ENCODE data around the gene GPATCH1. TPM values are rescaled to one million over a fixed set of nuclear protein-coding genes. Genes with fewer than 3 reads are reported as not detected.
A peak's percentile ranks its signal among the peaks of the same experiment; 100 is the strongest.

The GPATCH1 gene
- total RNA-seq, 2 donors from 2014 or later = 4.7 to 8.5 TPM

- no peak overlapping the region for H3K4me3 ChIP-seq
- no peaks in the 10 kb centered on the region for H3K9me3 ChIP-seq
Measured at GRCh38 chr19:33174186-33174585, 93.2 kb downstream of the GPATCH1 start.

GRCh38 chr19:33175156-33175782, 94.3 kb downstream of the GPATCH1 start:
- Histone ChIP-seq H3K36me3 (no peaks in the 10 kb centered on the region), H3K27me3 (no peaks in the 10 kb centered on the region), H3K4me3 (no peak overlapping the region), H3K4me1 (peaks cover 0 to 22% of the 10 kb centered on the region in 2 donors), H3K9me3 (no peaks in the 10 kb centered on the region), H3K27ac (peak overlapping the region in 1 of 2 donors; percentile 94)
- TF ChIP-seq CTCF (IDR thresholded peaks at IDR 0.05) = no peak
- DNase-seq (ENCODE audit: low spot score) = no peak

More at GRCh38 chr19:33174186-33174585, 93.2 kb downstream of the GPATCH1 start:
- TF ChIP-seq CTCF (IDR thresholded peaks at IDR 0.05) = no peak
- peaks cover 0 to 22% of the 10 kb centered on the region in 2 donors for H3K4me1 ChIP-seq
- no peak overlapping the region for H3K27ac ChIP-seq
- DNase-seq (ENCODE audit: low spot score) = no peak
- H3K36me3 ChIP-seq = no peaks in the 10 kb centered on the region
- H3K27me3 ChIP-seq = no peaks in the 10 kb centered on the region

- peak; percentile 64 for DNase-seq (ENCODE audit: low spot score)
- H3K27me3 ChIP-seq = no peaks in the 10 kb centered on the region
- peak in 1 of 2 donors; percentile 16 for TF ChIP-seq CTCF (IDR thresholded peaks at IDR 0.05)
- peaks cover 0 to 22% of the 10 kb centered on the region in 2 donors for H3K4me1 ChIP-seq
- no peaks in the 10 kb centered on the region for H3K36me3 ChIP-seq
- peak overlapping the region; percentile 79 to 98 for H3K4me3 ChIP-seq
- peak overlapping the region; percentile 89 to 94 for H3K27ac ChIP-seq
- H3K9me3 ChIP-seq = no peaks in the 10 kb centered on the region
Measured at GRCh38 chr19:33175886-33176669, 95.1 kb downstream of the GPATCH1 start.

GRCh38 chr19:33176670-33177416, 95.9 kb downstream of the GPATCH1 start:
- Histone ChIP-seq H3K27ac (peak overlapping the region; percentile 89 to 94), H3K4me1 (peaks cover 0 to 22% of the 10 kb centered on the region in 2 donors), H3K36me3 (no peaks in the 10 kb centered on the region), H3K9me3 (no peaks in the 10 kb centered on the region), H3K4me3 (peak overlapping the region; percentile 79 to 98), H3K27me3 (no peaks in the 10 kb centered on the region)
- peak; percentile 99 for DNase-seq (ENCODE audit: low spot score)
- no peak for TF ChIP-seq CTCF (IDR thresholded peaks at IDR 0.05)

- Histone ChIP-seq H3K27me3 (no peaks in the 10 kb centered on the region), H3K9me3 (no peaks in the 10 kb centered on the region), H3K4me3 (peak overlapping the region; percentile 79 to 98), H3K4me1 (peaks cover 0 to 22% of the 10 kb centered on the region in 2 donors), H3K27ac (peak overlapping the region; percentile 89 to 94), H3K36me3 (no peaks in the 10 kb centered on the region)
- peak; percentile 80 for DNase-seq (ENCODE audit: low spot score)
- peak in 1 of 2 donors; percentile 59 for TF ChIP-seq CTCF (IDR thresholded peaks at IDR 0.05)
Measured at GRCh38 chr19:33177417-33177979, 96.5 kb downstream of the GPATCH1 start.

Other genes starting within 250 kb of the GPATCH1 start
- not detected for gene SLC7A9, start 211.4 kb upstream of the GPATCH1 start, total RNA-seq
- gene CEP89, start 109.2 kb upstream of the GPATCH1 start, total RNA-seq = 1 to 10 TPM; 4.6 to 8.3 TPM
- gene FAAP24, start 108.9 kb upstream of the GPATCH1 start, total RNA-seq = under 1 TPM in 1 of 2 donors, not detected in 1; 0.67 TPM
- 1 to 10 TPM; 3.1 to 5.9 TPM for gene RHPN2, start 16.3 kb upstream of the GPATCH1 start, total RNA-seq
- gene WDR88, start 50.9 kb downstream of the GPATCH1 start, total RNA-seq = not detected
- 10 to 100 TPM; 16.3 to 22.2 TPM for gene LRP3, start 113.1 kb downstream of the GPATCH1 start, total RNA-seq
- gene SLC7A10, start 144.7 kb downstream of the GPATCH1 start, total RNA-seq = under 1 TPM in 1 of 2 donors, not detected in 1; 0.79 TPM
- gene CEBPA, start 221.4 kb downstream of the GPATCH1 start, total RNA-seq = 10 to 100 TPM in 1 of 2 donors, 1 to 10 TPM in 1; 1.3 to 11.0 TPM